ENCODE data around the gene RFK.

The RFK gene

GRCh38 chr9:76400534-76401096, 6.4 kb upstream of the RFK start:
- Mint-ChIP-seq H3K4me1 (peaks cover 22% of the 10 kb centered on the region), H3K4me3 (no peak overlapping the region), H3K27me3 (no peaks in the 10 kb centered on the region), H3K36me3 (ENCODE audit: low read depth) (no peaks in the 10 kb centered on the region), H3K27ac (no peak overlapping the region), H3K9me3 (no peaks in the 10 kb centered on the region)
- ATAC-seq (no peak), DNase-seq (no peak)

GRCh38 chr9:76399856-76400255, 5.6 kb upstream of the RFK start:
- Mint-ChIP-seq H3K9me3 (no peaks in the 10 kb centered on the region), H3K36me3 (ENCODE audit: low read depth) (no peaks in the 10 kb centered on the region), H3K4me3 (no peak overlapping the region), H3K27ac (no peak overlapping the region), H3K4me1 (peaks cover 29% of the 10 kb centered on the region), H3K27me3 (no peaks in the 10 kb centered on the region)
- no peak for ATAC-seq
- DNase-seq: no peak

- ATAC-seq (no peak), DNase-seq (no peak)
- H3K36me3 Mint-ChIP-seq (ENCODE audit: low read depth): peaks cover 14% of the 10 kb centered on the region
- peaks cover 33% of the 10 kb centered on the region for H3K4me1 Mint-ChIP-seq
- H3K9me3 Mint-ChIP-seq: peaks cover 12% of the 10 kb centered on the region
- H3K27me3 Mint-ChIP-seq: peaks cover 2% of the 10 kb centered on the region
- H3K27ac Mint-ChIP-seq: no peak overlapping the region
- H3K4me3 Mint-ChIP-seq: no peak overlapping the region
Observed at GRCh38 chr9:76396597-76396996, 2.4 kb upstream of the RFK start.

- Mint-ChIP-seq H3K27ac (no peak overlapping the region), H3K36me3 (ENCODE audit: low read depth) (peaks cover 17% of the 10 kb centered on the region), H3K4me1 (peaks cover 34% of the 10 kb centered on the region), H3K9me3 (peaks cover 12% of the 10 kb centered on the region), H3K4me3 (no peak overlapping the region), H3K27me3 (peaks cover 2% of the 10 kb centered on the region)
- ATAC-seq (no peak), DNase-seq (no peak)
Observed at GRCh38 chr9:76396144-76396543, 1.9 kb upstream of the RFK start.

GRCh38 chr9:76395381-76395780, 1.2 kb upstream of the RFK start:
- DNase-seq (no peak), ATAC-seq (no peak)
- peaks cover 2% of the 10 kb centered on the region for H3K27me3 Mint-ChIP-seq
- H3K27ac Mint-ChIP-seq: peak overlapping the region; percentile 98
- peaks cover 39% of the 10 kb centered on the region for H3K4me1 Mint-ChIP-seq
- H3K4me3 Mint-ChIP-seq: peak overlapping the region; percentile 96
- peaks cover 12% of the 10 kb centered on the region for H3K9me3 Mint-ChIP-seq
- H3K36me3 Mint-ChIP-seq (ENCODE audit: low read depth): peaks cover 22% of the 10 kb centered on the region

- peaks cover 39% of the 10 kb centered on the region for H3K4me1 Mint-ChIP-seq
- H3K36me3 Mint-ChIP-seq (ENCODE audit: low read depth): peaks cover 22% of the 10 kb centered on the region
- peak overlapping the region; percentile 96 for H3K4me3 Mint-ChIP-seq
- H3K27me3 Mint-ChIP-seq: peaks cover 2% of the 10 kb centered on the region
- H3K27ac Mint-ChIP-seq: peak overlapping the region; percentile 98
- DNase-seq (peak; percentile 52), ATAC-seq (peak; percentile 81)
- peaks cover 12% of the 10 kb centered on the region for H3K9me3 Mint-ChIP-seq
Observed at GRCh38 chr9:76394960-76395252, 680 bp upstream of the RFK start.

- Mint-ChIP-seq H3K4me1 (peaks cover 43% of the 10 kb centered on the region), H3K4me3 (no peak overlapping the region), H3K9me3 (peaks cover 12% of the 10 kb centered on the region), H3K27ac (no peak overlapping the region), H3K27me3 (peaks cover 2% of the 10 kb centered on the region), H3K36me3 (ENCODE audit: low read depth) (peaks cover 40% of the 10 kb centered on the region)
- no peak for ATAC-seq
- DNase-seq: no peak
Observed at GRCh38 chr9:76390656-76391055, 3.6 kb downstream of the RFK start.

- ATAC-seq (no peak), DNase-seq (no peak)
- H3K36me3 Mint-ChIP-seq (ENCODE audit: low read depth): peaks cover 16% of the 10 kb centered on the region
- H3K27ac Mint-ChIP-seq: no peak overlapping the region
- no peaks in the 10 kb centered on the region for H3K9me3 Mint-ChIP-seq
- H3K4me3 Mint-ChIP-seq: no peak overlapping the region
- H3K4me1 Mint-ChIP-seq: no peaks in the 10 kb centered on the region
- H3K27me3 Mint-ChIP-seq: no peaks in the 10 kb centered on the region
Observed at GRCh38 chr9:76379494-76379893, 14.7 kb downstream of the RFK start.

- Mint-ChIP-seq H3K27ac (no peak overlapping the region), H3K27me3 (no peaks in the 10 kb centered on the region), H3K9me3 (no peaks in the 10 kb centered on the region), H3K4me3 (no peak overlapping the region), H3K36me3 (ENCODE audit: low read depth) (peaks cover 10% of the 10 kb centered on the region), H3K4me1 (no peaks in the 10 kb centered on the region)
- ATAC-seq (no peak), DNase-seq (no peak)
Observed at GRCh38 chr9:76378367-76379073, 15.7 kb downstream of the RFK start.

GRCh38 chr9:76377791-76378190, 16.4 kb downstream of the RFK start:
- Mint-ChIP-seq H3K36me3 (ENCODE audit: low read depth) (peaks cover 2% of the 10 kb centered on the region), H3K27ac (no peak overlapping the region), H3K4me1 (no peaks in the 10 kb centered on the region), H3K9me3 (no peaks in the 10 kb centered on the region), H3K4me3 (no peak overlapping the region), H3K27me3 (no peaks in the 10 kb centered on the region)
- DNase-seq (no peak), ATAC-seq (no peak)

GRCh38 chr9:76374783-76375559, 19.3 kb downstream of the RFK start:
- no peak for ATAC-seq
- H3K27me3 Mint-ChIP-seq: no peaks in the 10 kb centered on the region
- no peak for DNase-seq
- no peaks in the 10 kb centered on the region for H3K4me1 Mint-ChIP-seq
- no peak overlapping the region for H3K4me3 Mint-ChIP-seq
- H3K27ac Mint-ChIP-seq: no peak overlapping the region
- H3K9me3 Mint-ChIP-seq: no peaks in the 10 kb centered on the region
- H3K36me3 Mint-ChIP-seq (ENCODE audit: low read depth): no peaks in the 10 kb centered on the region

GRCh38 chr9:76373784-76374474, 20.3 kb downstream of the RFK start:
- Mint-ChIP-seq H3K9me3 (no peaks in the 10 kb centered on the region), H3K27ac (no peak overlapping the region), H3K27me3 (no peaks in the 10 kb centered on the region), H3K4me3 (no peak overlapping the region), H3K36me3 (ENCODE audit: low read depth) (no peaks in the 10 kb centered on the region), H3K4me1 (no peaks in the 10 kb centered on the region)
- ATAC-seq (no peak), DNase-seq (no peak)

- H3K36me3 Mint-ChIP-seq (ENCODE audit: low read depth): no peaks in the 10 kb centered on the region
- H3K27ac Mint-ChIP-seq: no peak overlapping the region
- H3K4me1 Mint-ChIP-seq: no peaks in the 10 kb centered on the region
- ATAC-seq: no peak
- no peak overlapping the region for H3K4me3 Mint-ChIP-seq
- DNase-seq: no peak
- H3K9me3 Mint-ChIP-seq: no peaks in the 10 kb centered on the region
- H3K27me3 Mint-ChIP-seq: no peaks in the 10 kb centered on the region
Observed at GRCh38 chr9:76373173-76373783, 20.9 kb downstream of the RFK start.

- no peak overlapping the region for H3K4me3 Mint-ChIP-seq
- no peak for DNase-seq
- no peak overlapping the region for H3K27ac Mint-ChIP-seq
Observed at GRCh38 chr9:76372336-76372735, 21.9 kb downstream of the RFK start.

More at GRCh38 chr9:76372336-76372735, 21.9 kb downstream of the RFK start:
- H3K27me3 Mint-ChIP-seq: no peaks in the 10 kb centered on the region
- no peaks in the 10 kb centered on the region for H3K36me3 Mint-ChIP-seq (ENCODE audit: low read depth)
- no peaks in the 10 kb centered on the region for H3K4me1 Mint-ChIP-seq
- no peak for ATAC-seq
- no peaks in the 10 kb centered on the region for H3K9me3 Mint-ChIP-seq

Measured in activated naive CD8-positive, alpha-beta T cell treated with anti-CD3 and anti-CD28 coated beads, Interleukin-2, amount 50 U/mL, for 24 hours (primary cell).